ENCODE data around the gene CAPN9.
"Not testable (repeated sequence)": the region's sequence is repeated elsewhere in the genome, so short reads cannot be mapped to it uniquely, and the experiment has no call there.

The CAPN9 gene

DNA sequence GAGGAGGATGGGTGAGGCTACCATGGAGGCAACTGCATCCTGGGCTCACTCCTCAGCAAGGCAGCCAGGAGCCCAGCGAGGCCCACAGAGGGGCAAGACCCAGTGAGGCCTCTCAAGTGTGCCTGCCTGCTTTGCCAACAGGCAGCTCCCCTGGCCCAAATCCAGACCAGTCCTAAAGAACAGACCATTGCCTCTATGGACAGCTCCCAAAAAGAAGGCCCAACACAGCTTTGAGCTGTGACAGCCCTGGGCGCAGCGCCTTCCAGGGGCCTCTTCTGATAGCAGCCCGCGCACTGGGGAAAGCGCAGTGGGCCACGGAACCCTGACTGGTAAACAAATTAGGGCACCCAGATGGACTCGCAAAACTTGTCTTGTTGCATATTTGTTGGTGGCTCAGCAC lies 95.6 kb downstream of the CAPN9 start:
- no peak overlapping the region for H3K4me3 ChIP-seq (ENCODE audit: low read depth, low read length)
- TF ChIP-seq, protein P1, sequence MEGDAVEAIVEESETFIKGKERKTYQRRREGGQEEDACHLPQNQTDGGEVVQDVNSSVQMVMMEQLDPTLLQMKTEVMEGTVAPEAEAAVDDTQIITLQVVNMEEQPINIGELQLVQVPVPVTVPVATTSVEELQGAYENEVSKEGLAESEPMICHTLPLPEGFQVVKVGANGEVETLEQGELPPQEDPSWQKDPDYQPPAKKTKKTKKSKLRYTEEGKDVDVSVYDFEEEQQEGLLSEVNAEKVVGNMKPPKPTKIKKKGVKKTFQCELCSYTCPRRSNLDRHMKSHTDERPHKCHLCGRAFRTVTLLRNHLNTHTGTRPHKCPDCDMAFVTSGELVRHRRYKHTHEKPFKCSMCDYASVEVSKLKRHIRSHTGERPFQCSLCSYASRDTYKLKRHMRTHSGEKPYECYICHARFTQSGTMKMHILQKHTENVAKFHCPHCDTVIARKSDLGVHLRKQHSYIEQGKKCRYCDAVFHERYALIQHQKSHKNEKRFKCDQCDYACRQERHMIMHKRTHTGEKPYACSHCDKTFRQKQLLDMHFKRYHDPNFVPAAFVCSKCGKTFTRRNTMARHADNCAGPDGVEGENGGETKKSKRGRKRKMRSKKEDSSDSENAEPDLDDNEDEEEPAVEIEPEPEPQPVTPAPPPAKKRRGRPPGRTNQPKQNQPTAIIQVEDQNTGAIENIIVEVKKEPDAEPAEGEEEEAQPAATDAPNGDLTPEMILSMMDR (IDR thresholded peaks at IDR 0.05; ENCODE audit: insufficient read depth, low read depth, low read length, missing control alignments), result no peak
- no peak for DNase-seq (ENCODE audit: low read depth)

DNA sequence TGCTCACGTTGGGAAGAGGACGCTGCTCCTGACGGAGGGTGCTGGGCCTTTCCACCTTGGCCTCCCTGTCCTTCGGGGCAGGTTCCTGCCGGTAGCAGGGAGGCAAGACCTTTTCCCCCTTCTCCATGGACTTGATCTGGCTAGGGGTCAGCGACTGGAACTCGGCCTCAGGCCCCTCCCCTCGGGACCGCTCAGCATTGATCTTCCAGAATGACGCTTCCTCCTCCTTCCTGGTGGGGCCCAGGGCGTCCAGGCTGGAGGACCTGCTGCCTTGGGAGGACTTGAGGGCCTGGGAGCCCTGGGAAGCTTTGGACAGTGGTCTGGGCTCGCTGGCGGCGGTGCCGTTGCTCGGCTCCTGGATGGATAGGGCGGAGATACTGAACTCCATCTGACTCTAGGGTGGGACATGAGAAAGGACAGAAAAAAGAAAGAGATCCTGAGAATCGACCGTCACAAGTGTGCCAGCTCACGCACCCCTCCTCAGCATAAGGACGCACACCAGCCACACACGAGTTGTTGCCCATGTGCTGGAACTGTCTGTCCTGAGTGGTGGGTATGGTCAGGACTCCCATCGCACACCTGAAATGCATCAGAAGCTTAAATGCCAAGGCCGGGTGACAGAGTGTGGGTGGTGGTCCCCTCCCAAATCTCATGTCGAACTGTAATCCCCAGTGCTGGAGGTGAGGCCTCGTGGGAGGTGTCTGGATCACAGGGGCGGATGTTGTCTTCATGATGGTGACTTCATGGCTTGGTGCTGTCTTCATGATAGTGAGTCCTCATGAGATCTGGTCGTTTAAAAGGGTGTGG lies 96.5 kb downstream of the CAPN9 start:
- TF ChIP-seq, protein P1 (IDR thresholded peaks at IDR 0.05; ENCODE audit: insufficient read depth, low read depth, low read length, missing control alignments), result no peak
- no peak for DNase-seq (ENCODE audit: low read depth)
- H3K4me3 ChIP-seq (ENCODE audit: low read depth, low read length), result no peak overlapping the region

DNA sequence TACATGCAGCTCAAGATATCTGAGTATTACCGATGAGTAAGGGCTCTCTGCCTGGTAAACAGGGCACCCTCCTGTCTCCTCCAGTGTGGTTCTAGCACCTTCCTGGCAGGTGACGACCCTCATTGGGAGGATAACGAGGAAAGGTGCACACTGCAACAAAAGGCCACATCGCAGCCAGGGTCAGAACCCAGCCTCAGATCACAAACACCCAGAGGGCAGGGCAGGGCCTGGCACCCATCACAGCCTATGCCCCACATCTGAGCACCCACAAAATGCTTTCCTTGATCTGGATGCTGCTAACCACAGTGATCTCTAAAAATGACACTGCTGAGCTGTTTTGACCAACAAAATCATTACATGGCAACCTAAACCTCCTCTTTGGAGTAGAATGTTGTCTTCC lies 97.4 kb downstream of the CAPN9 start:
- TF ChIP-seq, protein P1 (IDR thresholded peaks at IDR 0.05; ENCODE audit: insufficient read depth, low read depth, low read length, missing control alignments), result no peak
- H3K4me3 ChIP-seq (ENCODE audit: low read depth, low read length), result no peak overlapping the region
- DNase-seq (ENCODE audit: low read depth), result no peak

DNA sequence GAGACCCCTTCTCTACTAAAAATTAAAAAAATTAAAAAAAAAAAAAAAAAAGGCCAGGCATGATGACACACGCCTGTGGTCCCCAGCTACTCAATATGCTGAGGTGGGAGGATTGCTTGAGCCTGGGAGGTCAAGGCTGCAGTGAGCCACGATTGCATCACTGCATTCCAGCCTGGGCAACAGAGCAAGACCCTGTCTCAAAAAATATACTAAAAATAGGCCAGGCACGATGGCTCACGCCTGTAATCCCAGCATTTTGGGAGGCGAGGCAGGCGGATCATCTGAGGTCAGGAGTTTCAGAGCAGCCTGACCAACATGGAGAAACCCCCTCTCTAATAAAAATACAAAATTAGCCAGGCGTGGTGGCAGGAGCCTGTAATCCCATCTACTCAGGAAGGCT lies 98.0 kb downstream of the CAPN9 start:
- not testable (repeated sequence) for DNase-seq (ENCODE audit: low read depth); H3K4me3 ChIP-seq (ENCODE audit: low read depth, low read length)

DNA sequence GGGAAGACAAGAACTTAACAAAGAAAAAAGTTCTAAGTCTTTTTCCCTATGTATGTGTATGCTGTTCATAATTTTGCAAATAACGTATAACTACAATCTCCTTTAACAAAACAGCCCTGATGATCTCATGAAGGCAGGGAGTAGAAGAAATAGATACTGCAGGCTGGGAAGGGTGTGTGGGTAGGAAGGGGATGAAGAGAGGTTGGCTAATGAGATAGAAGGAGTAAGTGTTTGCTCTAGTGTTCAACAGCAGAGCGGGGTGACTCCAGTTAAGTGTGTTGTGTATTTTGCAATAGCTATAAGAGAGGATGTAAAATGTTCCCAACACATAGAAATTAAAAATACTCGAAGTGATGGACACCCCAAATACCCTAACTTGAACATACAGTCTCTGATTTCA lies 101.0 kb downstream of the CAPN9 start:
- H3K4me3 ChIP-seq (ENCODE audit: low read depth, low read length), result no peak overlapping the region
- TF ChIP-seq, protein P1 (IDR thresholded peaks at IDR 0.05; ENCODE audit: insufficient read depth, low read depth, low read length, missing control alignments), result no peak
- DNase-seq (ENCODE audit: low read depth), result no peak

DNA sequence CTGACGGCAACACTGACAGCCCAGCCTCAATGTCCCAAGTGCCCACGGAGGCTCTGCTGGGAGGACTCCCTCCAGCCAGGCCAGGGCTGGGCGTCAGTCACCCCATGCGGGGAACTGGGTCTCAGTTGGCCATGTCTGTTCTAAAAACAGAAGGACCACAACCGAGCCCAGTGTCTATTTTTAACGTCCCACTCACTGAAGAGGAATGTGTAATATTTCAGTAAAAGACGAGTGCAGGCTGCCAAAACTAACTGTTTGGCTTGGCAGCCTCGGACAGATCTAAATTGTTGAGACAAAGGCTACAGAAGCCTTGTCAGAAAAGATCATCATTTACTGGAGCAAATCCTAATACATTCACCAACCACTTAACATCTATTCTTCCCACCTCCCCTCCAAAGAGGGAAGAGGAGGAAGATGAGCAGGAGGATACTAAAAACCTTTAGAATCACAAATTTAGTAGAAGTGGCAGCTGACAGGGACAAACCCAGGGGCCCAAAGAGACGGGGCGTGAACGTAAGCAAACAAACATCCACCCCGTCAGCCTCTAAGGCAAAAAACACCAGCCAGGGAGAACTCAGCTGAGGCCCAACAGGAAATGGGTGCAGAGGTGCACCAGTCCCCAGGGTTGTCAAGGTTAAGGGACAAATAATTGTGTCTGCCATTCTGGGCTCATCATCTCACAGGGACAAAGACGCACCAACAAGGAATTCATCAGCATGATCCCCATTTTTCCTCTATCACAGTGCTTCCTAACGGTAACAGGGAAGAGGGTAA lies 102.5 kb downstream of the CAPN9 start:
- TF ChIP-seq, protein P1 (IDR thresholded peaks at IDR 0.05; ENCODE audit: insufficient read depth, low read depth, low read length, missing control alignments), result no peak
- no peak overlapping the region for H3K4me3 ChIP-seq (ENCODE audit: low read depth, low read length)
- DNase-seq (ENCODE audit: low read depth), result no peak

DNA sequence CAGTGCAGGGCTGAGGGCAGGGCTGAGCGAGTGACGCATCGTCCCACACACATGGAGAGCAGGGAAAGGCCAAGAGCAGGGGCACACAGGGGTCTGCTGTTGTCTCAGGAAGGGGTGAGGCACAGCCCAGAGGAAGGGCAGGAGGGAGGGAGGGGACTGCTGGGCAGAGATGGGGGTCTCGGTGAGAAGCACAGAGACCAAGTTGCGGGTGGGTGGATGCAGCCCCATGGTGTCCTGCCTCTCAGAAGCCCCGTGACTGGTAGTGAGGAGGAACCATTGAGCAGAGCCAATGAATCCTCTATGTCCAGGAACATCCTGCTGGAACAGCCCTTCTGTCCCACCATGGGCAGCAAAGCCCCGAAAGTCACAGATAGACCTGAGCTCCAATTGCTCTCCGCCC lies 103.4 kb downstream of the CAPN9 start:
- DNase-seq (ENCODE audit: low read depth), result no peak
- no peak overlapping the region for H3K4me3 ChIP-seq (ENCODE audit: low read depth, low read length)
- TF ChIP-seq, protein P1 (IDR thresholded peaks at IDR 0.05; ENCODE audit: insufficient read depth, low read depth, low read length, missing control alignments), result no peak

Measured in GM12865 (cell line).